22Rv1 (cell line): ENCODE data around the gene MTARC1.

ENCODE experiments used
- ZFX ChIP-seq: fragments of 450-650 bp; IDR thresholded peaks from 2 replicates; pipeline ENCODE4 v1.6.1; 2017; ENCODE audit warnings: antibody characterized with exemption, borderline replicate concordance
- TF ChIP-seq, protein P1 (sequence below): fragments of 450-650 bp; IDR thresholded peaks from 2 replicates; pipeline ENCODE4 v1.5.1; 2017; ENCODE audit warnings: mild to moderate bottlenecking

DNA sequence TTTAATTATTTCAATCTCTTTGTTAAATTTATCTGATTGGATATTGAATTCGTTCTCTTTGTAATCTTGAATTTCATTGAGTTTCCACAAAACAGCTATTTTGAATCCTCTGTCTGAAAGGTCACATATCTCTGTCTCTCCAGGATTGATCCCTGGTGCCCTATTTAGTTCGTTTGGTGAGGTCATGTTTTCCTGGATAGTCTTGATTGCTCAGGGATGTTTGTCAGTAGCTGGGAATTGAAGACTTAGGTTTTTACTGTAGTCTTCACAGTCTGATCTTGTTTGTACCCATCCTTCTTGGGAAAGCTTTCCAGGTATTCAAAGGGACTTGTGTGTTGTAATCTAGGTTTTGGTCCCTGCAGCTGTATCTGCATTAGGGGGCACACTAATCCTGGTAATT, 45.4 kb upstream of the MTARC1 start:
- TF ChIP-seq, protein P1, sequence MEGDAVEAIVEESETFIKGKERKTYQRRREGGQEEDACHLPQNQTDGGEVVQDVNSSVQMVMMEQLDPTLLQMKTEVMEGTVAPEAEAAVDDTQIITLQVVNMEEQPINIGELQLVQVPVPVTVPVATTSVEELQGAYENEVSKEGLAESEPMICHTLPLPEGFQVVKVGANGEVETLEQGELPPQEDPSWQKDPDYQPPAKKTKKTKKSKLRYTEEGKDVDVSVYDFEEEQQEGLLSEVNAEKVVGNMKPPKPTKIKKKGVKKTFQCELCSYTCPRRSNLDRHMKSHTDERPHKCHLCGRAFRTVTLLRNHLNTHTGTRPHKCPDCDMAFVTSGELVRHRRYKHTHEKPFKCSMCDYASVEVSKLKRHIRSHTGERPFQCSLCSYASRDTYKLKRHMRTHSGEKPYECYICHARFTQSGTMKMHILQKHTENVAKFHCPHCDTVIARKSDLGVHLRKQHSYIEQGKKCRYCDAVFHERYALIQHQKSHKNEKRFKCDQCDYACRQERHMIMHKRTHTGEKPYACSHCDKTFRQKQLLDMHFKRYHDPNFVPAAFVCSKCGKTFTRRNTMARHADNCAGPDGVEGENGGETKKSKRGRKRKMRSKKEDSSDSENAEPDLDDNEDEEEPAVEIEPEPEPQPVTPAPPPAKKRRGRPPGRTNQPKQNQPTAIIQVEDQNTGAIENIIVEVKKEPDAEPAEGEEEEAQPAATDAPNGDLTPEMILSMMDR = no peak
- TF ChIP-seq ZFX = no peak
